Vagina (tissue), 2 donors: ENCODE measurements around the gene TXNRD2. TPM values are rescaled to one million over a fixed set of nuclear protein-coding genes. Genes with fewer than 3 reads are reported as not detected.

Experiments used
- DNase-seq, 2 donors: peaks; one replicate each; pipeline ENCODE4 v3.0.0-alpha.2; 2017; ENCODE audit errors: extremely low spot score in 2 of 2
- H3K27ac ChIP-seq: fragments of 200-600 bp; sonication (generic); one replicate; pipeline ENCODE4 v1.5.1; 2019
- H3K27me3 ChIP-seq: fragments of 200-600 bp; sonication (generic); one replicate; pipeline ENCODE4 v1.5.1; 2019
- H3K36me3 ChIP-seq, 2 donors: fragments of 200-600 bp; sonication (generic); one replicate each; pipeline ENCODE4 v1.5.1; 2017 to 2019
- H3K4me1 ChIP-seq: fragments of 200-600 bp; sonication (generic); one replicate; pipeline ENCODE4 v1.5.1; 2019
- H3K4me3 ChIP-seq, 2 donors: fragments of 200-600 bp; sonication (generic); 1 replicate in 1 of 2; 2 replicates in 1 of 2; pipeline ENCODE4 v1.5.1; 2016 to 2019
- H3K9me3 ChIP-seq: fragments of 200-600 bp; sonication (generic); one replicate; pipeline ENCODE4 v1.5.1; 2019
- POLR2A ChIP-seq, 2 donors: fragments of 450-650 bp; IDR thresholded peaks; one replicate each; pipeline ENCODE4 v1.6.1; 2017; ENCODE audit warnings: antibody characterized with exemption in 2 of 2, mild to moderate bottlenecking in 2 of 2, moderate library complexity in 2 of 2
- POLR2AphosphoS5 ChIP-seq, 2 donors: sonication (generic); formaldehyde crosslinking; IDR thresholded peaks; one replicate each; pipeline ENCODE4 v1.9.0; 2017; ENCODE audit warnings: antibody characterized with exemption in 2 of 2, mild to moderate bottlenecking in 2 of 2, low read depth in 1 of 2; ENCODE audit not compliant: insufficient read depth in 1 of 2
- intact Hi-C: fragments of 100-400 bp; cut with DNase I; formaldehyde crosslinking; loops from one replicate; pipeline ENCODE4 v1.15.1; 2023
- total RNA-seq: library from RNA; depleted of rRNA; stranded (reverse); fragments of >200 nt; gene quantifications from one replicate; pipeline ENCODE4 v1.2.3, GENCODE V29; 2016
- TF ChIP-seq, protein P1 (sequence below), 3 experiments: fragments of 450-650 bp in 2 of 3; fragments of 200-600 bp in 1 of 3; sonication (generic) in 1 of 3; IDR thresholded peaks; one replicate each; pipeline ENCODE4 v1.5.1; 2017 to 2019; ENCODE audit warnings: antibody characterized with exemption in 3 of 3, mild to moderate bottlenecking in 2 of 3, moderate library complexity in 2 of 3

Gene TXNRD2
- total RNA-seq, 1 donor from 2014 or later, result 13.5 TPM

DNA sequence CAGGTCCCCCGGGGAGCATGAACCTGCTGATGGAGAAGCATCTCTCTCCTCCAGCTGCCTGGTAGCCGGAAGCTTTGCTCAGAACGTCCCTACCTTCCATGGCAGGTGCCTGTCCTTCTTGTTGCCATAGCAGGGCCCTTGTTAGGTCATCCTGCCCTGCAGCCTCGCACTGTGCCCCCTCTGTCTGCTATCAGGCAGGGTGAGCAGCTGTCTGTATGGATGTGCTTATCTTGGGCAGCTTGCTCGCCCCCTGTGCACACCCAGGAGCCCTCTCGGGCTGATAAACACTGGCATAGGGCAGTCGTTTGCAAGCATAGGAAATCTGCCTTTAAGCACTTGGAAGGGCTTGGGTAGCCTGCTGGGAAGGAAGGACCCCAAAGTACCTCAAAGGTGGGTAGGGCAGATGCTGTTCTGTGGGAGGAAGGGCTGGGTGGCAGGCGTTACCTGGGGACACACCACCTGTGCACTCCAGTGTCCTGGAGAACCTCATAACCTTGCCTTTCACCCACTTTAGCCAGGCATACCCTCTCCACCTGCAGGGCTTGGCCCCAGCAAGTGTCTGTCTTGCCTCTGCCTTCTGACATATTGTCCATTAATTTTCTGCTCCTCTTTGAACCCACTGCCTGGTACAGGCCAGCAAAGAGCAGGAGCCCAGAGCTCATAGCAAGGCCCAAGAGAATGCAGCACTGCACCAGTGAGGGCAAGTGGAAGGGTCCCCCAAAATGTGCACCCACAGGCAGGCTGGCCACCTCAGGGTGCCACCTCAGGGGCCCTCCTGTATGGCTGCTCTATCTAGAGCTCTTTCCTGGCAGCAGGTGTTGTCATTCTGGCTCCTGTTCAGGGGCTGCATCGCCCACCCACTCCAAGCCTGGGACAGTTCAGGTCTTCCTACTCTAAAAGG, 8.0 kb downstream of the TXNRD2 start:
- Histone ChIP-seq H3K27ac (no peak overlapping the region), H3K9me3 (no peaks in the 10 kb centered on the region), H3K4me3 (no peak overlapping the region), H3K4me1 (no peaks in the 10 kb centered on the region), H3K36me3 (no peaks in the 10 kb centered on the region), H3K27me3 (no peaks in the 10 kb centered on the region)
- no peak for DNase-seq
- TF ChIP-seq, protein P1, sequence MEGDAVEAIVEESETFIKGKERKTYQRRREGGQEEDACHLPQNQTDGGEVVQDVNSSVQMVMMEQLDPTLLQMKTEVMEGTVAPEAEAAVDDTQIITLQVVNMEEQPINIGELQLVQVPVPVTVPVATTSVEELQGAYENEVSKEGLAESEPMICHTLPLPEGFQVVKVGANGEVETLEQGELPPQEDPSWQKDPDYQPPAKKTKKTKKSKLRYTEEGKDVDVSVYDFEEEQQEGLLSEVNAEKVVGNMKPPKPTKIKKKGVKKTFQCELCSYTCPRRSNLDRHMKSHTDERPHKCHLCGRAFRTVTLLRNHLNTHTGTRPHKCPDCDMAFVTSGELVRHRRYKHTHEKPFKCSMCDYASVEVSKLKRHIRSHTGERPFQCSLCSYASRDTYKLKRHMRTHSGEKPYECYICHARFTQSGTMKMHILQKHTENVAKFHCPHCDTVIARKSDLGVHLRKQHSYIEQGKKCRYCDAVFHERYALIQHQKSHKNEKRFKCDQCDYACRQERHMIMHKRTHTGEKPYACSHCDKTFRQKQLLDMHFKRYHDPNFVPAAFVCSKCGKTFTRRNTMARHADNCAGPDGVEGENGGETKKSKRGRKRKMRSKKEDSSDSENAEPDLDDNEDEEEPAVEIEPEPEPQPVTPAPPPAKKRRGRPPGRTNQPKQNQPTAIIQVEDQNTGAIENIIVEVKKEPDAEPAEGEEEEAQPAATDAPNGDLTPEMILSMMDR (IDR thresholded peaks at IDR 0.05), result no peak
- TF ChIP-seq POLR2A (IDR thresholded peaks at IDR 0.05), result no peak
- no peak for TF ChIP-seq POLR2AphosphoS5 (IDR thresholded peaks at IDR 0.05; ENCODE audit: insufficient read depth in 1 of 2, low read depth in 1 of 2)
- intact Hi-C loops, result no loop called here

DNA sequence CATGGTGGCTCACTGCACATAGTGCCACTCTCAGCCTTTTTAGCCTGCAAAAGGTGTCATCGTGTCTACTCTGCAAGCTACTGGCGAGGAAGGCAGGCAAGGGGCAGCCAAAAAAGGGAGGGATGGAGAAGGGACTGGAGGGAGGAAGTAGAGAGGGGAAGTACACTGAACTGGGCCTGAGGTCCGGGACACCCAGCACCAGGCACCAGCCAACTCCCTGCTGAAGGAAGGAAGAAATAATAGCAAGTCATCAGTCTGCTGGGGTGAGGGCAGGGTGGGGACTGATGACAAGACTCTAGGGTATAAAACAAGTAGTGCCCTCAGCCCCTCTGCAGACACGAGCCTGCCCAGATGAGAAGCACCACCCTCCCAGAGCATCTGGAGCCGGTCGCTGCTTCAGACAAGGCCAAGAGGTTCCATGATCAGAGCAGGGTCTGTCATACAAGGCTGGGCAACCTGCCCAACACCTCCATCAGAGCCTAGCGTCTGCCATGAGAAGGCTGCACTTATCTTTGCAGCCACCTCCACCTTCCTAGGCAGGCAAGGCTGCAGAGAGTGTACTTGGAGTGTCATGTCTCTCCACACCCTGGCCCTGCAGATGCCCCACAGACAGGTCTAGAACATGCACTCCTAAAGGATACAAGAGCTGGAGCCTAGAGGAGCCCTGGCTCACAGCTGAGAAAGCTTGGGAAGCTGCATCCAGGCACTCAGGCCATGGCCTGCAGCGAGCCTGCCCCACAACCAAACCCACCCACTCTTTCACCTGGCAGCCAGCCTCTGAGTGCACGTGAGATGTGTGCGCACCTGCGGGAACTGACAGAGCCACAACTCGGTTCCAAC, 9.0 kb downstream of the TXNRD2 start:
- Histone ChIP-seq H3K9me3 (no peaks in the 10 kb centered on the region), H3K4me1 (no peaks in the 10 kb centered on the region), H3K27me3 (no peaks in the 10 kb centered on the region), H3K27ac (no peak overlapping the region), H3K4me3 (no peak overlapping the region), H3K36me3 (no peaks in the 10 kb centered on the region)
- TF ChIP-seq, protein P1 (IDR thresholded peaks at IDR 0.05), result no peak
- TF ChIP-seq POLR2AphosphoS5 (IDR thresholded peaks at IDR 0.05; ENCODE audit: insufficient read depth in 1 of 2, low read depth in 1 of 2) (no peak), POLR2A (IDR thresholded peaks at IDR 0.05) (no peak)
- no peak for DNase-seq
- intact Hi-C loops, result no loop called here

GRCh38 chr22:19931514-19931913, 10.1 kb downstream of the TXNRD2 start:
- intact Hi-C loops, result no loop called here
- Histone ChIP-seq H3K4me1 (no peaks in the 10 kb centered on the region), H3K27ac (no peak overlapping the region), H3K9me3 (no peaks in the 10 kb centered on the region), H3K36me3 (no peaks in the 10 kb centered on the region), H3K27me3 (no peaks in the 10 kb centered on the region), H3K4me3 (no peak overlapping the region)
- no peak for TF ChIP-seq POLR2AphosphoS5 (IDR thresholded peaks at IDR 0.05; ENCODE audit: insufficient read depth in 1 of 2, low read depth in 1 of 2)
- TF ChIP-seq POLR2A (IDR thresholded peaks at IDR 0.05), result no peak
- TF ChIP-seq, protein P1 (IDR thresholded peaks at IDR 0.05), result no peak
- DNase-seq, result no peak

DNA sequence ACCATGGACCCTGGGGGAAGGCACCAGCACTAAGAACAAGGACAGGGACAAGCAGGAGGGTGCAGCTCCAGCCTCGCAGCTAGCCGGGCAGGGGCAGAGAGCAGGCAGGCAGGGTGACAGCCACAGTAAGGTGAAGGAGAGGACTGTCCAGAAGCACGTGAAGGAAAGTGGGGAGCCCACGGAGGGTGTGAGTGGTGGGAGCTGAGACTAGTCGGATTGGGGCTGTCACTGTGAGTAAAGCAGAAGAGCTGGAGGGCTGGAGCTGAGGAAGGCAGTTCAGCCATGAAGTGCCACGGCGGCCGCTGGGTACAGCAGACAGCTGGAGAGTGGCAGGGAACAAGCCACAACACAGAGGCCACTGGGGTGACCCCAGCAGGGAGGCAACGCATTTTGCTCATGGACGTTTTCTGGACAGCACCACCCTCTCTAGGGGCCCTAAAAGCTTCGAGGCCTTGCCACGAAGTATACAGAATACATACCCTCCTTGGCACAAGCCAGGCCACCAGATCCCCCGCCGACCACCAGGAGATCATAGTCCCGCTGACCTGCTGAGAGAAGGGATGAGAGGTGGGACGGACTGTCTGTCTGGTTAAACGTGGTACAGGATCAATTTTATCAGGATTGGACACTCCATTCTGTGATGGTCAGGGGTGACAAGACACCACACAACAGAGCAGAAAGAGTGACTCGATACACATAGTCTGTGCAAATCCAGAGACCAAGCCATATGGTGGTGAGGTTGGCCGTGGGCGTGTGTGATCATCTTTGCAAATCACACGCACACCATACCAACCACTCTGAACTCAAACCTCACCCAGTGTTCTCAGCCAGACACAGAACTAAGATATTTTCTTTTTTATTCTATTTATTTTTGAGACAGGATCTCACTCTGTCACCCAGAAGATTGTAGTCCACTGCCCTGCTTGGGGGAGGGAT, 10.8 kb downstream of the TXNRD2 start:
- DNase-seq, result no peak
- Histone ChIP-seq H3K4me1 (no peaks in the 10 kb centered on the region), H3K9me3 (no peaks in the 10 kb centered on the region), H3K4me3 (no peak overlapping the region), H3K27me3 (no peaks in the 10 kb centered on the region), H3K27ac (no peak overlapping the region), H3K36me3 (no peaks in the 10 kb centered on the region)
- intact Hi-C loops, result no loop called here
- TF ChIP-seq POLR2A (IDR thresholded peaks at IDR 0.05), result no peak
- no peak for TF ChIP-seq POLR2AphosphoS5 (IDR thresholded peaks at IDR 0.05; ENCODE audit: insufficient read depth in 1 of 2, low read depth in 1 of 2)
- TF ChIP-seq, protein P1 (IDR thresholded peaks at IDR 0.05), result no peak
